Measurements from ENCODE around the gene OR2T34.

The OR2T34 gene

DNA sequence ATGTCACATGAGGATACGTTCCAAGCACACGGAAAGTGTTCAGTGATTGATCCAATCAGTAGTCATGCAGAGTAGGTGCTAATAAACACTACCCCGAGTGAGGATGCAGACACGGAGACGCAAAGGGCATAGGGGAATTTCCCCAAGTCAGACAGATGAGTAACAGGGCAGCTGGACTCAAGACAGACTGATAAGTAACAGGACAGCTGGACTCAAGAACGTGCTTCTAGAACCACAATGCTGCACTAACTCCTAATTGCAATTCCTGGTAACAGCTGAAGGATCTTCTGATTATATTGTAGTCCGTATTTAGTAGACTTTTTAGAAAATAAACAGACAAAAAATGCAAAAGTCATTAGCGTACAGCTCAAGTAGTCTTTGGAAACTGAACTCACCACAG is 24.8 kb upstream of the OR2T34 start:
- Histone ChIP-seq H3K27ac (ENCODE audit: low read length, poor library complexity, severe bottlenecking) (no peak overlapping the region), H3K14ac (ENCODE audit: low read length in 2 of 2) (no peak overlapping the region), H2BK15ac (ENCODE audit: low read depth, poor library complexity, severe bottlenecking) (no peak overlapping the region), H3K9me3 (ENCODE audit: control insufficient read depth, low read length) (peaks cover 3% of the 10 kb centered on the region), H3K23ac (ENCODE audit: low read length in 2 of 2) (no peak overlapping the region), H2AFZ (ENCODE audit: low read depth, low read length) (no peak overlapping the region), H3K4me1 (ENCODE audit: control insufficient read depth, insufficient read depth, low read depth, low read length) (no peaks in the 10 kb centered on the region), H3K79me1 (replicated peaks; ENCODE audit: low read length, poor library complexity, severe bottlenecking) (no peaks in the 10 kb centered on the region), H3K4me3 (ENCODE audit: insufficient read depth in 1 of 2, low read depth in 1 of 2, low read length in 2 of 2) (no peak overlapping the region), H3K36me3 (ENCODE audit: control insufficient read depth in 1 of 2, insufficient read depth in 2 of 2, low read depth in 1 of 2, low read length in 2 of 2) (no peaks in the 10 kb centered on the region), H4K8ac (ENCODE audit: low read length) (no peak overlapping the region), H3K9ac (ENCODE audit: low read length) (no peak overlapping the region), H2BK5ac (ENCODE audit: low read depth, low read length, poor library complexity, severe bottlenecking) (no peak overlapping the region), H3K4ac (ENCODE audit: low read depth in 1 of 2, low read length in 2 of 2) (no peak overlapping the region), H3K27me3 (ENCODE audit: control insufficient read depth in 1 of 2, insufficient read depth in 1 of 2, low read length in 2 of 2) (no peaks in the 10 kb centered on the region), H2BK12ac (ENCODE audit: low read length in 2 of 2) (no peak overlapping the region), H3K18ac (ENCODE audit: low read depth in 1 of 2, low read length in 2 of 2) (no peak overlapping the region), H3K4me2 (ENCODE audit: low read length, poor library complexity, severe bottlenecking) (no peak overlapping the region), H2BK120ac (ENCODE audit: low read depth, low read length) (no peak overlapping the region), H2AK5ac (ENCODE audit: low read length, severe bottlenecking) (no peak overlapping the region), H4K91ac (ENCODE audit: low read length) (no peak overlapping the region)
- 83% methylated on average over 7 of the region's 8 CpGs for WGBS
- no peak for DNase-seq

- no peak within 1 kb of the TSS for H3K4me2 ChIP-seq (ENCODE audit: low read length, poor library complexity, severe bottlenecking)
- no peak within 1 kb of the TSS for H3K18ac ChIP-seq (ENCODE audit: low read depth in 1 of 2, low read length in 2 of 2)
- no peak within 1 kb of the TSS for H2BK120ac ChIP-seq (ENCODE audit: low read depth, low read length)
- H2AK5ac ChIP-seq (ENCODE audit: low read length, severe bottlenecking): no peak within 1 kb of the TSS
- no peak within 1 kb of the TSS for H4K91ac ChIP-seq (ENCODE audit: low read length)
- no peak within 1 kb of the TSS for H2BK5ac ChIP-seq (ENCODE audit: low read depth, low read length, poor library complexity, severe bottlenecking)
- H3K4me1 ChIP-seq (ENCODE audit: control insufficient read depth, insufficient read depth, low read depth, low read length): no peaks in the 10 kb centered on the region
- no peak within 1 kb of the TSS for H3K27ac ChIP-seq (ENCODE audit: low read length, poor library complexity, severe bottlenecking)
- H2BK15ac ChIP-seq (ENCODE audit: low read depth, poor library complexity, severe bottlenecking): no peak within 1 kb of the TSS
- DNase-seq: no peak
- H3K36me3 ChIP-seq (ENCODE audit: control insufficient read depth in 1 of 2, insufficient read depth in 2 of 2, low read depth in 1 of 2, low read length in 2 of 2): no peaks in the 10 kb centered on the region
- H4K8ac ChIP-seq (ENCODE audit: low read length): no peak within 1 kb of the TSS
- H3K9ac ChIP-seq (ENCODE audit: low read length): no peak within 1 kb of the TSS
- no peak within 1 kb of the TSS for H3K14ac ChIP-seq (ENCODE audit: low read length in 2 of 2)
- peaks cover 3% of the 10 kb centered on the region for H3K9me3 ChIP-seq (ENCODE audit: control insufficient read depth, low read length)
- H3K79me1 ChIP-seq (replicated peaks; ENCODE audit: low read length, poor library complexity, severe bottlenecking): no peaks in the 10 kb centered on the region
- WGBS: 87% methylated on average over 5 of the region's 6 CpGs
- no peak within 1 kb of the TSS for H2BK12ac ChIP-seq (ENCODE audit: low read length in 2 of 2)
- H3K4me3 ChIP-seq (ENCODE audit: insufficient read depth in 1 of 2, low read depth in 1 of 2, low read length in 2 of 2): no peak within 1 kb of the TSS
- H3K27me3 ChIP-seq (ENCODE audit: control insufficient read depth in 1 of 2, insufficient read depth in 1 of 2, low read length in 2 of 2): no peaks in the 10 kb centered on the region
- no peak within 1 kb of the TSS for H2AFZ ChIP-seq (ENCODE audit: low read depth, low read length)
- no peak within 1 kb of the TSS for H3K23ac ChIP-seq (ENCODE audit: low read length in 2 of 2)
- H3K4ac ChIP-seq (ENCODE audit: low read depth in 1 of 2, low read length in 2 of 2): no peak within 1 kb of the TSS
These were observed 23.0 kb upstream of the OR2T34 start, which contains the start of gene OR2T10 for GRCh38 chr1:248597589-248597988. TSS of gene OR2T10 (minus strand) at chr1:248597700. CDS start at chr1:248593768, 3,932 bp downstream.

- Histone ChIP-seq H3K4me1 (ENCODE audit: control insufficient read depth, insufficient read depth, low read depth, low read length) (no peaks in the 10 kb centered on the region), H3K14ac (ENCODE audit: low read length in 2 of 2) (no peak overlapping the region), H3K4ac (ENCODE audit: low read depth in 1 of 2, low read length in 2 of 2) (no peak overlapping the region), H2BK12ac (ENCODE audit: low read length in 2 of 2) (no peak overlapping the region), H2BK5ac (ENCODE audit: low read depth, low read length, poor library complexity, severe bottlenecking) (no peak overlapping the region), H3K4me3 (ENCODE audit: insufficient read depth in 1 of 2, low read depth in 1 of 2, low read length in 2 of 2) (no peak overlapping the region), H3K18ac (ENCODE audit: low read depth in 1 of 2, low read length in 2 of 2) (no peak overlapping the region), H3K36me3 (ENCODE audit: control insufficient read depth in 1 of 2, insufficient read depth in 2 of 2, low read depth in 1 of 2, low read length in 2 of 2) (no peaks in the 10 kb centered on the region), H3K27ac (ENCODE audit: low read length, poor library complexity, severe bottlenecking) (no peak overlapping the region), H3K9ac (ENCODE audit: low read length) (no peak overlapping the region), H3K9me3 (ENCODE audit: control insufficient read depth, low read length) (peaks cover 6% of the 10 kb centered on the region), H3K23ac (ENCODE audit: low read length in 2 of 2) (no peak overlapping the region), H2AK5ac (ENCODE audit: low read length, severe bottlenecking) (no peak overlapping the region), H3K4me2 (ENCODE audit: low read length, poor library complexity, severe bottlenecking) (no peak overlapping the region), H3K27me3 (ENCODE audit: control insufficient read depth in 1 of 2, insufficient read depth in 1 of 2, low read length in 2 of 2) (no peaks in the 10 kb centered on the region), H4K8ac (ENCODE audit: low read length) (no peak overlapping the region), H2BK120ac (ENCODE audit: low read depth, low read length) (no peak overlapping the region), H2BK15ac (ENCODE audit: low read depth, poor library complexity, severe bottlenecking) (no peak overlapping the region), H3K79me1 (replicated peaks; ENCODE audit: low read length, poor library complexity, severe bottlenecking) (no peaks in the 10 kb centered on the region), H2AFZ (ENCODE audit: low read depth, low read length) (no peak overlapping the region), H4K91ac (ENCODE audit: low read length) (no peak overlapping the region)
- WGBS: 83% methylated on average over 2 of the region's 2 CpGs
- DNase-seq: no peak
These were observed 22.1 kb upstream of the OR2T34 start for GRCh38 chr1:248596615-248597014.

DNA sequence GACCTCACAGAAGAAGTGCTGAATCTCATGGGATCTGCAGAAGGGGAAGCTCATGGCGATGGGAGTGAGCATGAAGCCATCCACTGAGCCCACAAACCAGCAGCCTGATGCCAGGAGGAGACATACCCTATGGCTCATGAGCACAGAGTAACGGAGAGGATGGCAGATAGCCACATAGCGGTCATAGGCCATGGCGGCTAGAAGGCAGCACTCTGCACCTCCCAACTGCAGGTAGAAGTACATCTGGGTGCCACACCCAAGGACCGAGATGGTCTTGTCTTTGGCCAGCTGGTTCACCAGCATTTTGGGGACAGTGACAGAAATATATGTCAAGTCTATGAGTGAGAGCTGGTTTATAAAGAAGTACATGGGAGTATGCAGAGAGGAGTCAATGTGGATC is 18.7 kb upstream of the OR2T34 start:
- Histone ChIP-seq H3K14ac (ENCODE audit: low read length in 2 of 2) (no peak overlapping the region), H2AK5ac (ENCODE audit: low read length, severe bottlenecking) (no peak overlapping the region), H2BK15ac (ENCODE audit: low read depth, poor library complexity, severe bottlenecking) (no peak overlapping the region), H2BK5ac (ENCODE audit: low read depth, low read length, poor library complexity, severe bottlenecking) (no peak overlapping the region), H3K18ac (ENCODE audit: low read depth in 1 of 2, low read length in 2 of 2) (no peak overlapping the region), H3K79me1 (replicated peaks; ENCODE audit: low read length, poor library complexity, severe bottlenecking) (no peaks in the 10 kb centered on the region), H4K8ac (ENCODE audit: low read length) (no peak overlapping the region), H2BK12ac (ENCODE audit: low read length in 2 of 2) (no peak overlapping the region), H3K4me2 (ENCODE audit: low read length, poor library complexity, severe bottlenecking) (no peak overlapping the region), H2BK120ac (ENCODE audit: low read depth, low read length) (no peak overlapping the region), H3K27ac (ENCODE audit: low read length, poor library complexity, severe bottlenecking) (no peak overlapping the region), H3K4ac (ENCODE audit: low read depth in 1 of 2, low read length in 2 of 2) (no peak overlapping the region), H4K91ac (ENCODE audit: low read length) (no peak overlapping the region), H3K9me3 (ENCODE audit: control insufficient read depth, low read length) (peaks cover 12% of the 10 kb centered on the region), H3K9ac (ENCODE audit: low read length) (no peak overlapping the region), H3K23ac (ENCODE audit: low read length in 2 of 2) (no peak overlapping the region), H3K4me3 (ENCODE audit: insufficient read depth in 1 of 2, low read depth in 1 of 2, low read length in 2 of 2) (no peak overlapping the region), H3K27me3 (ENCODE audit: control insufficient read depth in 1 of 2, insufficient read depth in 1 of 2, low read length in 2 of 2) (no peaks in the 10 kb centered on the region), H3K4me1 (ENCODE audit: control insufficient read depth, insufficient read depth, low read depth, low read length) (no peaks in the 10 kb centered on the region), H3K36me3 (ENCODE audit: control insufficient read depth in 1 of 2, insufficient read depth in 2 of 2, low read depth in 1 of 2, low read length in 2 of 2) (no peaks in the 10 kb centered on the region), H2AFZ (ENCODE audit: low read depth, low read length) (no peak overlapping the region)
- WGBS: 68% methylated on average over 5 of the region's 5 CpGs
- no peak for DNase-seq
